Naive thymus-derived CD8-positive, alpha-beta T cell (primary cell): ENCODE measurements around the gene LMO2. TPM values are rescaled to one million over a fixed set of nuclear protein-coding genes. Genes with fewer than 3 reads are reported as not detected.
"Not testable (repeated sequence)": the region's sequence is repeated elsewhere in the genome, so short reads cannot be mapped to it uniquely, and the experiment has no call there.

Experiments used
- ATAC-seq, 2 donors: fragments of 150-1000 bp; cut with Tn5 transposase in 1 of 2; sonication (Bioruptor Pico), chemical (Tn5 transposase) in 1 of 2; 1 replicate in 1 of 2; 2 replicates in 1 of 2; pipeline ENCODE4 v1.10.0; 2021; ENCODE audit warnings: mild to moderate bottlenecking in 2 of 2, moderate library complexity in 2 of 2
- POLR2A ChIA-PET: fragments of 350-600 bp; sonication (Branson Sonifier 250); formaldehyde crosslinking; loops from one replicate; lab custom pipeline; 2021; ENCODE audit warnings: antibody characterized with exemption; lab: Charles Lee
- DNase-seq, 10 donors: peaks; one replicate each; pipeline versions ENCODE4 v3.0.0 to v3.0.0-alpha.2; 2020 to 2022
- H3K27ac Mint-ChIP-seq, 10 donors: one replicate each; pipeline ENCODE4 v1.8.0; 2020 to 2022; ENCODE audit warnings: mild to moderate bottlenecking in 10 of 10, mixed read lengths in 10 of 10, moderate library complexity in 4 of 10, inconsistent platforms in 1 of 10
- H3K27me3 Mint-ChIP-seq, 5 donors: one replicate each; pipeline ENCODE4 v1.8.0; 2021 to 2022; ENCODE audit warnings: mixed read lengths in 5 of 5
- H3K36me3 Mint-ChIP-seq, 3 donors: one replicate each; pipeline ENCODE4 v1.8.0; 2020 to 2022; ENCODE audit warnings: mixed read lengths in 3 of 3, mild to moderate bottlenecking in 2 of 3, inconsistent platforms in 1 of 3
- H3K4me1 Mint-ChIP-seq, 4 donors: one replicate each; pipeline ENCODE4 v1.8.0; 2021 to 2022; ENCODE audit warnings: mixed read lengths in 4 of 4
- H3K4me3 Mint-ChIP-seq, 10 donors: one replicate each; pipeline ENCODE4 v1.8.0; 2020 to 2022; ENCODE audit warnings: mild to moderate bottlenecking in 10 of 10, mixed read lengths in 10 of 10, moderate library complexity in 6 of 10, inconsistent platforms in 1 of 10
- H3K9me3 Mint-ChIP-seq, 9 donors: one replicate each; pipeline ENCODE4 v1.8.0; 2020 to 2022; ENCODE audit warnings: mixed read lengths in 9 of 9, mild to moderate bottlenecking in 3 of 9, inconsistent platforms in 1 of 9, moderate library complexity in 1 of 9
- polyA plus RNA-seq, 3 donors: library from polyadenylated mRNA; unstranded; fragments of 300-500 nt; fragmentation: Illumina TruSeq; gene quantifications; one replicate each; pipeline ENCODE4 v1.2.3, GENCODE V29; 2021
- total RNA-seq, 8 experiments: library from RNA in 2 of 8; stranded (reverse) in 2 of 8; gene quantifications; one replicate each; pipeline ENCODE4 v1.2.3 and lab custom pipeline; 2021 to 2026

Gene LMO2
- total and polyA plus RNA-seq, 5 experiments from 2014 or later: 0.47 to 0.99 TPM; not detected in 3

GRCh38 chr11:33928564-33928963, 36.7 kb upstream of the LMO2 start:
- Mint-ChIP-seq H3K4me3 (no peak overlapping the region), H3K27ac (no peak overlapping the region), H3K27me3 (peaks cover 0 to 18% (median 5%) of the 10 kb centered on the region in 5 donors), H3K9me3 (peaks cover 0 to 25% (median 11%) of the 10 kb centered on the region in 9 donors), H3K36me3 (peaks cover 0 to 23% (median 2%) of the 10 kb centered on the region in 3 donors), H3K4me1 (peaks cover 1 to 21% (median 4%) of the 10 kb centered on the region in 4 donors)
- POLR2A ChIA-PET: interaction anchor here (0.8 kb wide), 1 partner anchor 36 kb away, joined by 3 read pairs; no protein-coding TSS in a partner anchor
- ATAC-seq (no peak), DNase-seq (no peak)

DNA sequence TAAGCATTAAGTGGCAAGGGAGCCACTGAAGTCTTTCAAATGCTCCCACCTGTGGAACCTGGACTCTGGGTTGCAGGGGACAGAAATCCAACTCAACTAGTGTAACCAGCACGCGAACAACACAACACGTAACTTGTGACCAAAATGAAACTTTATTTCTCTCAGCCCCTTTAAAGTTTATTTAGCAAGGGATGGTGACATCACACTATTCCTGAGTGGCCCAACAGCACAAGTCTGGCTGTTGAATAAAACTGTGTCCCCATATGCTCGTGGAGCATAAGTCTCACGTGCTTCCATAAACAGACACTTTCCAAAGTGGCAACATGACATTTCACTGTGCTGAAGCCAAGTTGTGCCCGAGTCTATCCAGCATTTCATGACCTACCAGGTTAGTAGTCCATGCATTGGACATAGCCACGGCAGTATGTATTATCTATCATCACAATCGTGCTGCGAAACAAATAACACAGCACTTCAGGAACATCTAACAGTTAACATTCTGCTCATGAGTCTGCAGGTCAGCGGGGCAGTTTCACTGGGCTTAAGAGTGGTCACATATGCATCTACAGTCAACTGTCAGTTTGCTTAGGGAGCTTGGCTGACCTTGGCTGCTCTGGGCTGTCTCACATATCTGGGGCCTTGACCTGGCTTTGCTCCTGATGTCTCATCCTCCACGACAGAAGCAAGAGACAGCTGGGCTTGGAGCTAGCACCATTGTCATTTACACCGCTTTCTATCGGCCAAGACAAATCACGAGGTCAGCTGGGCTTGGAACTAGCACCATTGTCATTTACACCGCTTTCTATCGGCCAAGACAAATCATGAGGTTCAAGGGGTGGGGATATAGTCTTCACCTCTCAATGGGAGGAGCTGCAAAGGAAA, 35.0 kb upstream of the LMO2 start:
- Mint-ChIP-seq H3K4me3 (no peak overlapping the region), H3K27ac (no peak overlapping the region), H3K4me1 (peaks cover 1 to 8% (median 4%) of the 10 kb centered on the region in 4 donors), H3K27me3 (peaks cover 0 to 20% (median 5%) of the 10 kb centered on the region in 5 donors), H3K9me3 (peaks cover 0 to 9% (median 5%) of the 10 kb centered on the region in 9 donors), H3K36me3 (peaks cover 0 to 8% (median 0%) of the 10 kb centered on the region in 3 donors)
- no peak for DNase-seq
- POLR2A ChIA-PET: no interaction called here
- ATAC-seq: no peak

DNA sequence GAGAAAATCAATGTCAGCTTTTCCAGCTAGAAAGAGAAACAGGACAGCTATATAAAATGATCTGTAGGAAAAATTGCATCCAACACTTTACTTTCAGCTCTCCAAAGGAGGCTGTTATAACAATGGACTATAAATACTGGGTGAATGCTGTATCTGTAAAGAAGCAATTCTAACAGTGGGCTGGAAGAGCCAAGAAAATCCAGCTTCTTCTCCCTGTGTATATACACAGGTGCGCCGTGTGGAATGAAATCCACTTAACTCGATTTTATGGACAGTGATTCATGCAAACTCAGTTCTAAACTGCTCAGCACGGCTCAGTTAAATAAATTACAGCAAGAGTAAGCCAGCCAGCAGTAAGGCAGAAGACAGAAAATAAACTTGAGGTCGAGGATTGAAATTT, 32.5 kb upstream of the LMO2 start:
- peaks cover 0 to 3% (median 0%) of the 10 kb centered on the region in 3 donors for H3K36me3 Mint-ChIP-seq
- DNase-seq: no peak
- H3K9me3 Mint-ChIP-seq: no peaks in the 10 kb centered on the region
- POLR2A ChIA-PET: no interaction called here
- H3K27ac Mint-ChIP-seq: no peak overlapping the region
- no peak for ATAC-seq
- peaks cover 0 to 10% (median 0%) of the 10 kb centered on the region in 4 donors for H3K4me1 Mint-ChIP-seq
- peaks cover 16 to 27% (median 18%) of the 10 kb centered on the region in 5 donors for H3K27me3 Mint-ChIP-seq
- H3K4me3 Mint-ChIP-seq: no peak overlapping the region

DNA sequence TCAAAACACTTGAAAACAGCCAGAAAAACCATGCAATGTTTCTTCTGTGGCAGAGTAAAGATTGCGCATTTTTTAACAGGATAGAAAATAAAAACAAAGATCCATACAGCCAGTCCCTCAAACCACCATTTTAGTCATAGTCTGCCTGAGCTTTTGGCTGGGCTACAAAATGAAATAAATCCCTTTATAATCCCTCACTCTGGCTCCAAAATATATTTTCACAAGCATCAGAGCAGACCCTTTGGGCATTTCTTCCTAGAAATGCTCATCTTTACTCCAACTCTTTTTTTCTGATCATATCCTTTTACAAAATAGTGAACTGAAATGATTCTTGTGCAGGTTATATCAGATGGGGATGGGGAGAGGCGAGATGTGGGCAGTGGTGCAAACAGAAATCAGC, 31.8 kb upstream of the LMO2 start:
- peaks cover 15 to 27% (median 18%) of the 10 kb centered on the region in 5 donors for H3K27me3 Mint-ChIP-seq
- peaks cover 0 to 10% (median 0%) of the 10 kb centered on the region in 4 donors for H3K4me1 Mint-ChIP-seq
- H3K27ac Mint-ChIP-seq: no peak overlapping the region
- POLR2A ChIA-PET: no interaction called here
- DNase-seq (no peak), ATAC-seq (no peak)
- H3K36me3 Mint-ChIP-seq: peaks cover 0 to 3% (median 0%) of the 10 kb centered on the region in 3 donors
- no peak overlapping the region for H3K4me3 Mint-ChIP-seq
- no peaks in the 10 kb centered on the region for H3K9me3 Mint-ChIP-seq

DNA sequence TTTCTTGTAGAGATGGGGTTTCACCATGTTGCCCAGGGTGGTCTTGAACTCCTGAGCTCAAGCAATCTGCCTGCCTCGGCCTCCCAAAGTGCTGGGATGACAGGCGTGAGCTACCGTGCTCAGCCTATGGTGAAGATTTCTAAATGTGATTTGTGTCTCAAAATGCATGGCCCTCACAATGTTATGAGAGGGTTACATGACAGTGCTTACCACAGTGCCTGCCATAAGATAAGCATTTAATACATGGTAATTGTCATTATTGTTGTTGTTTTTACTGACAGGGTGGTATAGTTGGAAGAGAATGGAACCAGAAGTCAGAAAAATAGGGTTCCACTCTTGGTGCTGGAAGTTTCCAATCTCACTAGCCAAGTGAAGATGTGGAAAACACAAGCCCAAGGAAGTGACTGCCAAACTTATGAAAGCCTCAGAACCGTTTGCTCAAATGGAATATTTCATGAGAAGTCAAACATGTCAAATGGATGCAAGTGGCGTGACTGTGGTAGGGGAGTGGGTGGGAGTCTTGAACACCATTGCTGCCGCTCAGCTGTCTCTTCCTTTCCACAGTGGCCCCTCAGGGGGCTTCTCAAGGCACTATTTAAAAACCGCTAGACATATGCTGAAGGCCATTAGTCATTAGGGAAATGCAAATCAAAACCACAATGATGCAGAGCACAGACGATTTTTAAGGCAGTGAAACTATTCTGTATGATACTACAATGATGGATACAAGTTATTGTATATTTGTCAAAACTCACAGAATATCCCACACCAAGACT, 29.1 kb upstream of the LMO2 start:
- DNase-seq: no peak
- Mint-ChIP-seq H3K9me3 (peaks cover 0 to 8% (median 0%) of the 10 kb centered on the region in 9 donors), H3K27ac (no peak overlapping the region), H3K36me3 (peaks cover 0 to 7% (median 0%) of the 10 kb centered on the region in 3 donors), H3K4me3 (no peak overlapping the region), H3K4me1 (peaks cover 0 to 10% (median 0%) of the 10 kb centered on the region in 4 donors), H3K27me3 (peaks cover 19 to 38% (median 26%) of the 10 kb centered on the region in 5 donors)
- peak in 1 of 2 donors; percentile 37 for ATAC-seq
- POLR2A ChIA-PET: no interaction called here

DNA sequence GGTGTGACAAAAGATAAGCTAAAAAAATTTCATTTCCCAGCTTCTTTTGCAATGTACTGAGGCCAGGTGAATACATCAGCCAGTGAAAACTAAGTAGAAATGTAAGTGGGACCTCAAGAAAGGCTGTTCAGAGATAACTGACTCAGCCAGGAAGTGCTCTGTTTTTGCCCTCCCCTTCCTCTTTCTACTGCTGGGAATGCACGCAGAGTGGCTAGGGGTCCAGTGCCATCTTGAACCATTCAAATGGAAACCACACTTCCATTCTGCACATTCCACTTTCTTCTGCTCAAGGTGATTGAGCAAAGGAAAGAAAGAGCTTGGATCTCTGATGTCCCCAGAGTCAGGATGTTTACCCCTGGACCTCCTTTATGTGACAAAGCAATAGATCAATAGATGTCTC, 27.8 kb upstream of the LMO2 start:
- Mint-ChIP-seq H3K4me1 (peaks cover 0 to 10% (median 0%) of the 10 kb centered on the region in 4 donors), H3K4me3 (no peak overlapping the region), H3K9me3 (peaks cover 0 to 10% (median 0%) of the 10 kb centered on the region in 9 donors), H3K36me3 (peaks cover 0 to 7% (median 0%) of the 10 kb centered on the region in 3 donors), H3K27me3 (peaks cover 21 to 45% (median 25%) of the 10 kb centered on the region in 5 donors), H3K27ac (no peak overlapping the region)
- ATAC-seq: no peak
- DNase-seq: no peak
- POLR2A ChIA-PET: no interaction called here

DNA sequence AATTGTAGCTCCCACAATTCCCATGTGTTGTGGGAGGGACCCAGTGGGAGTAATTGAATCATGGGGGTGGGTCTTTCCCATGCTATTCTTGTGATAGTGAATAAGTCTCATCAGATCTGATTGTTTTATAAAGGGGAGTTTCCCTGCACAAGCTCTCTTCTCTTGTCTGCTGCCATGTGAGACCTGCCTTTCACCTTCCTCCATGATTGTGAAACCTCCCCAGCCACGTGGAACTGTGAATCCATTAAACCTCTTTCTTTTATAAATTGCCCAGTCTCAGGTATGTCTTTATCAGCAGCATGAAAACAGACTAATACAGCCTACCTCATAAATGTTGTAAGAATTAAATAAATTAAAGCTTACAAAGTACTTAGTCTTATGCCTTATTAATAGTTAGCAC, 25.5 kb upstream of the LMO2 start:
- POLR2A ChIA-PET, H3K4me3 Mint-ChIP-seq: not testable (repeated sequence)

DNA sequence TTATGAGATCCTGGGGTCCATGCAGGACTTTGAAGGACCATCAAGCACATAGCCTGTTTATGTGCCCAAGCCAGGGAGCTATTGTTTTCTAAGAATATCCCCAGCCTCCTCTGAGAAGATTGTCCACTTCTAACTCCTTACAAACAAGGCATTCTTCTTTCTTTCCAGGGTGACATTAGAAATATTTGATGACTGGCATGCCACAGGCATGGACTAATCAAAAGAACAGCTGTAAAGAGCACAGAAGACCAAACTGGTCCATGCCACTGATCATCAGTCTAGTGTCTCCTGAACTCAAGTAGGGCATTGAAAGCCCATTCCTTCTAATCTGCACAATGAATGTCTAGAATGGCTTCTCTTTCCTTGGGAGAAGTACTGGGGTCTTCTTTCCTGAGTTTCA, 24.9 kb upstream of the LMO2 start:
- POLR2A ChIA-PET: interaction anchor here (0.5 kb wide), 1 partner anchor 190 kb away, joined by 5 read pairs; no protein-coding TSS in a partner anchor
- Mint-ChIP-seq H3K36me3 (peaks cover 0 to 17% (median 2%) of the 10 kb centered on the region in 3 donors), H3K9me3 (peaks cover 0 to 21% (median 9%) of the 10 kb centered on the region in 9 donors), H3K27me3 (peaks cover 23 to 57% (median 25%) of the 10 kb centered on the region in 5 donors), H3K27ac (no peak overlapping the region), H3K4me3 (no peak overlapping the region), H3K4me1 (peaks cover 0 to 22% (median 0%) of the 10 kb centered on the region in 4 donors)
- no peak for DNase-seq
- no peak for ATAC-seq

More for the DNA sequence above, 25.5 kb upstream of the LMO2 start:
- peaks cover 0 to 18% (median 0%) of the 10 kb centered on the region in 4 donors for H3K4me1 Mint-ChIP-seq
- not testable (repeated sequence) for DNase-seq, ATAC-seq
- peaks cover 0 to 17% (median 2%) of the 10 kb centered on the region in 3 donors for H3K36me3 Mint-ChIP-seq
- peaks cover 24 to 50% (median 25%) of the 10 kb centered on the region in 5 donors for H3K27me3 Mint-ChIP-seq
- H3K9me3 Mint-ChIP-seq: peaks cover 0 to 21% (median 9%) of the 10 kb centered on the region in 9 donors
- peak overlapping the region in 1 of 10 donors; percentile 11 for H3K27ac Mint-ChIP-seq

- no peak for DNase-seq
- peaks cover 17 to 59% (median 21%) of the 10 kb centered on the region in 5 donors for H3K27me3 Mint-ChIP-seq
- peaks cover 0 to 21% (median 9%) of the 10 kb centered on the region in 9 donors for H3K9me3 Mint-ChIP-seq
These were observed 23.6 kb upstream of the LMO2 start for GRCh38 chr11:33915526-33915925.

DNA sequence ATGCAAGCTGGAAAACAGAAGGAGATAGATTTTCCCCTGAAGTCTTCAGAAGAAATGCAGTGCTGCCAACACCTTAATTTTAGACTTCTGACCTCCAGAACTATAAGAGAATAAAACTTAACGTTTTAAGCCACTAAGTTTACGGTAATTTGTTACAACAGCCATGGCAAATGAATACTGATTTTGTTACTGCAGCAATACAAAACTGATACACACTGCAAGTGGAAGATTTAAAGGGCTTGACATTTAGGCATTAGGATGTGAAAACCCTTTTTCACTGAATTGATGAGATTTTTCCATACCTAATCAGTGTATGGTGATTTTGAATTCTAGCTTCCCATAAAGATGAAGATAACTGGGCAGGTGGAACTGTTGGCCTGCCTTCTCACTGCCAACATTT, 22.1 kb upstream of the LMO2 start:
- ATAC-seq: no peak
- POLR2A ChIA-PET: interaction anchor here (0.7 kb wide), 1 partner anchor 16 kb away, joined by 3 read pairs; no protein-coding TSS in a partner anchor
- peaks cover 11 to 62% (median 17%) of the 10 kb centered on the region in 5 donors for H3K27me3 Mint-ChIP-seq

More at GRCh38 chr11:33915526-33915925, 23.6 kb upstream of the LMO2 start:
- Mint-ChIP-seq H3K4me3 (no peak overlapping the region), H3K4me1 (peaks cover 0 to 12% (median 0%) of the 10 kb centered on the region in 4 donors), H3K36me3 (peaks cover 0 to 17% (median 2%) of the 10 kb centered on the region in 3 donors), H3K27ac (no peak overlapping the region)
- POLR2A ChIA-PET: no interaction called here
- no peak for ATAC-seq

DNA sequence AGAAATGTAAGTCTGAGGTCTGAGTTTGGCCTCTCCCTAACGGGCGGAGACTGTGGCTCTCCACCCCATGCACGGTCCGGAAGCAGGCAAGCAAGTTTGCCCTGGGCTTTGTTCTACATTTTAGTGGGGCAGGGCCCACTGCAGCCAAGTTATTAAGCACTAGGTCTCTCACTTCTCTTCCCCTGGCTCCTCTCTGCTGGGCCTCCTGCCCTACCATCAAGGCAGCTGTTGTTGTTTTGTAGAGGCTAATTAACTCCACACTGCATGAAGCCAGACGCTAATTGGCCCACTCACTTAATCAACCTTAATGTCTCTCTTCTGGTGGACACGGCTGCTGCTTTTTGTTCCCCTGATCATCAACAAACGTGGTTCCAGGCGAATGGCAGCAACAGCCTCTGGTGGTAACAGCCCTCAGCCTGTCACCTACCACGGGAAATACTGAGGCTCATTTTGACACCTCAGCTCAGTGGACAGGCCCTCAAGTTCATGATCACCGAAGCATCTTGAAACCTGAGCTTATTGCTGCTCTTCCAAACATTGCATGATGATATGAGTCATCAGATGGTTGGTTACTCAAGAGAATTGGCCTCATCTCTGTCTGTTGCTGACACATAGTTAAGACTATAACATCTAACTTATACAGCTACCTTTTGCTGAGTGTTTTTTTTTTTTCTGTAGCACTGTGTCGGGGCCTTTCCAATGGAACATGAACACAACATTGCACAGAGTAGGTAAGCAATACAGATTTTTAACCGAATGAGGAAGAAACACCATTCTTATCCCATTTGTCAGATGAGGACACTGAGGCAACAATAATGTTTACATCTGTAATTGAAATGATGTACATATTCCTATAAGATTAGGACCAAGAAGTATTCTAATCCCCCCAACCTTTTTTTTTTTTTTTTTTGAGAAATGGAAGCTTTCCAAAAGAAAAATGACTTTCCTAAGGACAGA, 20.8 kb upstream of the LMO2 start:
- peaks cover 0 to 13% (median 2%) of the 10 kb centered on the region in 3 donors for H3K36me3 Mint-ChIP-seq
- H3K4me1 Mint-ChIP-seq: peaks cover 0 to 15% (median 2%) of the 10 kb centered on the region in 4 donors
- H3K27me3 Mint-ChIP-seq: peaks cover 11 to 59% (median 17%) of the 10 kb centered on the region in 5 donors
- no peak for DNase-seq
- no peak overlapping the region for H3K4me3 Mint-ChIP-seq
- ATAC-seq: peak in 1 of 2 donors; percentile 20
- POLR2A ChIA-PET: no interaction called here
- H3K27ac Mint-ChIP-seq: no peak overlapping the region
- peaks cover 0 to 21% (median 9%) of the 10 kb centered on the region in 9 donors for H3K9me3 Mint-ChIP-seq

More for the DNA sequence above, 22.1 kb upstream of the LMO2 start:
- peaks cover 0 to 13% (median 2%) of the 10 kb centered on the region in 3 donors for H3K36me3 Mint-ChIP-seq
- no peak for DNase-seq
- peaks cover 0 to 12% (median 0%) of the 10 kb centered on the region in 4 donors for H3K4me1 Mint-ChIP-seq
- H3K9me3 Mint-ChIP-seq: peaks cover 0 to 21% (median 9%) of the 10 kb centered on the region in 9 donors
- H3K4me3 Mint-ChIP-seq: no peak overlapping the region
- no peak overlapping the region for H3K27ac Mint-ChIP-seq
